Colonic mucosa (tissue), 4 donors: ENCODE data around the gene RNF223. TPM values are rescaled to one million over a fixed set of nuclear protein-coding genes. Genes with fewer than 3 reads are reported as not detected.

ENCODE experiments used
- DNase-seq: peaks from one replicate; pipeline ENCODE4 v3.0.0-alpha.2; 2020
- H3K27ac ChIP-seq: fragments of 200-600 bp; one replicate; pipeline ENCODE4 v1.8.0; 2021
- H3K27me3 ChIP-seq: fragments of 200-600 bp; one replicate; pipeline ENCODE4 v1.8.0; 2021
- H3K36me3 ChIP-seq: fragments of 200-600 bp; one replicate; pipeline ENCODE4 v1.8.0; 2021
- H3K4me1 ChIP-seq: fragments of 200-600 bp; one replicate; pipeline ENCODE4 v1.8.0; 2021; ENCODE audit warnings: mild to moderate bottlenecking
- H3K4me3 ChIP-seq: fragments of 200-600 bp; one replicate; pipeline ENCODE4 v1.8.0; 2021
- H3K9ac ChIP-seq, 2 donors: one replicate each; pipeline ENCODE4 v1.7.0; 2013; ENCODE audit warnings: control low read depth in 2 of 2, low read depth in 2 of 2, low read length in 2 of 2
- H3K9me3 ChIP-seq: fragments of 200-600 bp; one replicate; pipeline ENCODE4 v1.8.0; 2021
- CTCF ChIP-seq: fragments of 200-600 bp; IDR thresholded peaks from one replicate; pipeline ENCODE4 v1.8.0; 2022; ENCODE audit warnings: antibody characterized with exemption, mild to moderate bottlenecking
- intact Hi-C: fragments of 100-400 bp; cut with DNase I; formaldehyde crosslinking; loops from one replicate; pipeline ENCODE4 v1.14.1; 2022
- total RNA-seq, 2 donors: library from RNA; stranded (reverse); fragmentation: NEBNext Ultra II Directional in 1 of 2; extraction: Animal tissue kit (Norgen Biotek cat#: 25700) in 1 of 2; gene quantifications; one replicate each; pipeline ENCODE4 v1.2.1, GENCODE V29; 2021
- donor health status: healthy.
- donor health status: DM: no; HTN: no; CAD: no.
- donor health status: DM: no; HTN: no; CAD: no.

RNF223 gene
- total RNA-seq, 2 donors from 2014 or later: 5.1 to 5.7 TPM

GRCh38 chr1:1022302-1023009 lies 51.6 kb downstream of the RNF223 start:
- H3K4me3 ChIP-seq: no peak overlapping the region
- intact Hi-C loops: no loop called here
- DNase-seq: no peak
- no peak overlapping the region for H3K9ac ChIP-seq
- H3K27me3 ChIP-seq: no peaks in the 10 kb centered on the region
- peaks cover 6% of the 10 kb centered on the region for H3K4me1 ChIP-seq
- TF ChIP-seq CTCF: no peak
- H3K9me3 ChIP-seq: no peaks in the 10 kb centered on the region
- no peaks in the 10 kb centered on the region for H3K36me3 ChIP-seq
- H3K27ac ChIP-seq: no peak overlapping the region

GRCh38 chr1:1021920-1022259 lies 52.2 kb downstream of the RNF223 start:
- Histone ChIP-seq H3K4me3 (no peak overlapping the region), H3K9ac (no peak overlapping the region), H3K9me3 (no peaks in the 10 kb centered on the region), H3K27ac (no peak overlapping the region), H3K36me3 (no peaks in the 10 kb centered on the region), H3K4me1 (peaks cover 6% of the 10 kb centered on the region), H3K27me3 (no peaks in the 10 kb centered on the region)
- no peak for DNase-seq
- intact Hi-C loops: no loop called here
- no peak for TF ChIP-seq CTCF

GRCh38 chr1:1021010-1021919 lies 52.8 kb downstream of the RNF223 start:
- Histone ChIP-seq H3K4me1 (peaks cover 6% of the 10 kb centered on the region), H3K9ac (peak overlapping the region; percentile 6 to 35), H3K36me3 (no peaks in the 10 kb centered on the region), H3K9me3 (no peaks in the 10 kb centered on the region), H3K4me3 (peak overlapping the region; percentile 75), H3K27me3 (no peaks in the 10 kb centered on the region), H3K27ac (peak overlapping the region; percentile 85)
- DNase-seq: peak; percentile 88
- TF ChIP-seq CTCF: no peak
- intact Hi-C loops: no loop called here

Other genes starting within 250 kb of the RNF223 start
- 1 to 10 TPM; 3.0 to 4.2 TPM for gene SAMD11, start 150.4 kb downstream of the RNF223 start, total RNA-seq
- gene NOC2L, start 115.0 kb downstream of the RNF223 start, total RNA-seq: 100 to 1,000 TPM in 1 of 2 donors, 10 to 100 TPM in 1; 46.9 to 127 TPM
- gene KLHL17, start 113.7 kb downstream of the RNF223 start, total RNA-seq: 10 to 100 TPM in 1 of 2 donors, 1 to 10 TPM in 1; 9.9 to 16.7 TPM
- gene PLEKHN1, start 107.8 kb downstream of the RNF223 start, total RNA-seq: under 1 TPM; 0.61 to 0.64 TPM
- not detected for gene PERM1, start 92.2 kb downstream of the RNF223 start, total RNA-seq
- 10 to 100 TPM; 30.5 to 47.3 TPM for gene HES4, start 74.2 kb downstream of the RNF223 start, total RNA-seq
- 10 to 100 TPM; 21.9 to 25.2 TPM for gene ISG15, start 60.8 kb downstream of the RNF223 start, total RNA-seq
- gene AGRN, start 54.2 kb downstream of the RNF223 start, total RNA-seq: 100 to 1,000 TPM in 1 of 2 donors, 10 to 100 TPM in 1; 68.1 to 106 TPM
- 10 to 100 TPM; 18.9 to 36.0 TPM for gene C1orf159, start 41.8 kb upstream of the RNF223 start, total RNA-seq
- gene TTLL10, start 99.6 kb upstream of the RNF223 start, total RNA-seq: 1 to 10 TPM in 1 of 2 donors, under 1 TPM in 1; 0.64 to 2.3 TPM
- gene TNFRSF18, start 132.3 kb upstream of the RNF223 start, total RNA-seq: 1 to 10 TPM in 1 of 2 donors, under 1 TPM in 1; 0.61 to 1.7 TPM
- gene TNFRSF4, start 139.8 kb upstream of the RNF223 start, total RNA-seq: 1 to 10 TPM; 1.2 to 2.3 TPM
- 100 to 1,000 TPM; 202 to 325 TPM for gene SDF4, start 157.7 kb upstream of the RNF223 start, total RNA-seq
- 10 to 100 TPM in 1 of 2 donors, 1 to 10 TPM in 1; 8.0 to 12.0 TPM for gene B3GALT6, start 157.9 kb upstream of the RNF223 start, total RNA-seq
- 10 to 100 TPM; 21.3 to 34.2 TPM for gene C1QTNF12, start 172.4 kb upstream of the RNF223 start, total RNA-seq
- gene UBE2J2, start 199.5 kb upstream of the RNF223 start, total RNA-seq: 10 to 100 TPM; 43.1 to 83.3 TPM
- gene SCNN1D, start 206.1 kb upstream of the RNF223 start, total RNA-seq: 1 to 10 TPM; 1.1 to 2.2 TPM
- 10 to 100 TPM; 34.1 to 68.1 TPM for gene ACAP3, start 233.6 kb upstream of the RNF223 start, total RNA-seq
- gene PUSL1, start 234.3 kb upstream of the RNF223 start, total RNA-seq: 10 to 100 TPM; 14.3 to 35.8 TPM